Right lobe of liver (tissue), 6 donors: Measurements from ENCODE around the gene ACTR6. TPM values are rescaled to one million over a fixed set of nuclear protein-coding genes. Genes with fewer than 3 reads are reported as not detected.
A peak's percentile ranks its signal among the peaks of the same experiment; 100 is the strongest.

Experiments used
- ATAC-seq, 4 donors: fragments of 200-7000 bp; cut with Tn5 transposase; one replicate each; pipeline ENCODE4 v1.9.1; 2020; ENCODE audit warnings: mild to moderate bottlenecking in 4 of 4, moderate library complexity in 4 of 4
- DNase-seq, 3 donors: peaks; one replicate each; pipeline ENCODE4 v3.0.0-alpha.2; 2020
- H3K27ac ChIP-seq, 3 donors: fragments of 200-600 bp; one replicate each; pipeline ENCODE4 v1.8.0; 2022
- H3K27me3 ChIP-seq, 2 donors: fragments of 200-600 bp; one replicate each; pipeline ENCODE4 v1.8.0; 2022
- H3K36me3 ChIP-seq, 4 donors: fragments of 200-600 bp; sonication (generic) in 1 of 4; one replicate each; pipeline versions ENCODE4 v1.5.1 to v1.8.0; 2017 to 2022; ENCODE audit warnings: control low read depth in 1 of 4
- H3K4me1 ChIP-seq, 4 donors: fragments of 200-600 bp; sonication (generic) in 1 of 4; one replicate each; pipeline versions ENCODE4 v1.5.1 to v1.8.0; 2017 to 2022; ENCODE audit warnings: control low read depth in 1 of 4
- H3K4me3 ChIP-seq, 3 donors: fragments of 200-600 bp; one replicate each; pipeline ENCODE4 v1.8.0; 2022
- H3K9me3 ChIP-seq, 4 donors: fragments of 200-600 bp; sonication (generic) in 1 of 4; one replicate each; pipeline versions ENCODE4 v1.5.1 to v1.8.0; 2017 to 2022; ENCODE audit warnings: control low read depth in 1 of 4
- CTCF ChIP-seq, 4 donors: fragments of 200-600 bp in 3 of 4; fragments of 450-650 bp in 1 of 4; IDR thresholded peaks; one replicate each; pipeline versions ENCODE4 v1.5.1 to v1.8.0; 2016 to 2022; ENCODE audit warnings: antibody characterized with exemption in 4 of 4, mild to moderate bottlenecking in 2 of 4
- POLR2A ChIP-seq: fragments of 450-650 bp; IDR thresholded peaks from one replicate; pipeline ENCODE4 v1.6.1; 2017; ENCODE audit warnings: antibody characterized with exemption, mild to moderate bottlenecking
- WGBS: methylation state at CpG from one replicate; pipeline ENCODE4 v1.1.6; 2018; ENCODE audit warnings: low coverage, low lambda C conversion rate; ENCODE audit not compliant: insufficient coverage; ENCODE audit errors: missing lambda C conversion rate; 5-methylcytosine and 5-hydroxymethylcytosine counted together
- intact Hi-C, 2 donors: fragments of 100-400 bp; cut with DNase I; formaldehyde crosslinking; loops; one replicate each; pipeline versions ENCODE4 v1.11.2 to v1.14.1; 2022
- total RNA-seq, 6 experiments: library from RNA; depleted of rRNA in 2 of 6; stranded (reverse); fragments of >200 nt in 2 of 6; fragmentation: NEBNext Ultra II Directional in 3 of 6; extraction: Animal tissue kit (Norgen Biotek cat#: 25700) in 3 of 6; gene quantifications; one replicate each; pipeline versions ENCODE4 v1.1.0 to v1.2.4, GENCODE V29; 2016 to 2023
- donor health status: DM: no; HTN: yes; CAD: no.
- donor health status: DM: no; HTN: no; CAD: no.
- donor health status: DM: no; HTN: no; CAD: no.
- donor health status: DM: no; HTN: yes; CAD: no.
- donor health status: DM: no; HTN: yes; CAD: no.

The ACTR6 gene
- total RNA-seq, 6 experiments from 2014 or later: 5.7 to 16.0 (median 13.1) TPM

- no peaks in the 10 kb centered on the region for H3K36me3 ChIP-seq
- no peaks in the 10 kb centered on the region for H3K27me3 ChIP-seq
Measured at GRCh38 chr12:100189636-100190394, 10.8 kb upstream of the ACTR6 start.

GRCh38 chr12:100193085-100193484 lies 7.5 kb upstream of the ACTR6 start:
- H3K36me3 ChIP-seq: peaks cover 0 to 6% (median 0%) of the 10 kb centered on the region in 4 donors
- no peaks in the 10 kb centered on the region for H3K4me1 ChIP-seq
- no peak for TF ChIP-seq POLR2A
- no peak for TF ChIP-seq CTCF (IDR thresholded peaks at IDR 0.05)
- WGBS: 89% methylated on average over 1 of the region's 1 CpG
- no peak overlapping the region for H3K4me3 ChIP-seq
- intact Hi-C loops: no loop called here
- H3K9me3 ChIP-seq: no peaks in the 10 kb centered on the region
- no peaks in the 10 kb centered on the region for H3K27me3 ChIP-seq
- no peak overlapping the region for H3K27ac ChIP-seq
- ATAC-seq (no peak), DNase-seq (peak in 1 of 3 donors; percentile 0)

More at GRCh38 chr12:100189636-100190394, 10.8 kb upstream of the ACTR6 start:
- Histone ChIP-seq H3K9me3 (no peaks in the 10 kb centered on the region), H3K4me1 (no peaks in the 10 kb centered on the region), H3K4me3 (no peak overlapping the region), H3K27ac (no peak overlapping the region)
- DNase-seq: peak in 1 of 3 donors; percentile 61
- no peak for TF ChIP-seq CTCF (IDR thresholded peaks at IDR 0.05)
- TF ChIP-seq POLR2A: no peak
- WGBS: 93% methylated on average over 5 of the region's 13 CpGs
- intact Hi-C loops: no loop called here
- ATAC-seq: peak in 3 of 4 donors; percentile 79 to 84 (median 84)

- WGBS: 83% methylated on average over 3 of the region's 4 CpGs
- peaks cover 0 to 18% (median 7%) of the 10 kb centered on the region in 4 donors for H3K4me1 ChIP-seq
- DNase-seq (peak in 1 of 3 donors; percentile 4), ATAC-seq (no peak)
- no peak overlapping the region for H3K27ac ChIP-seq
- no peaks in the 10 kb centered on the region for H3K9me3 ChIP-seq
- intact Hi-C loops: no loop called here
- TF ChIP-seq CTCF (IDR thresholded peaks at IDR 0.05) (no peak), POLR2A (no peak)
- H3K36me3 ChIP-seq: peaks cover 0 to 6% (median 0%) of the 10 kb centered on the region in 4 donors
- no peak overlapping the region for H3K4me3 ChIP-seq
- no peaks in the 10 kb centered on the region for H3K27me3 ChIP-seq
Measured at GRCh38 chr12:100197486-100197885, 3.1 kb upstream of the ACTR6 start.

GRCh38 chr12:100199023-100199346 lies 1.6 kb upstream of the ACTR6 start:
- Histone ChIP-seq H3K27ac (peak overlapping the region in 1 of 3 donors; percentile 60), H3K27me3 (no peaks in the 10 kb centered on the region), H3K36me3 (peaks cover 0 to 6% (median 0%) of the 10 kb centered on the region in 4 donors), H3K9me3 (no peaks in the 10 kb centered on the region), H3K4me1 (peaks cover 0 to 18% (median 7%) of the 10 kb centered on the region in 4 donors), H3K4me3 (peak overlapping the region; percentile 68 to 88 (median 78))
- 28% methylated on average over 4 of the region's 6 CpGs for WGBS
- no peak for ATAC-seq
- peak in 1 of 3 donors; percentile 38 for DNase-seq
- intact Hi-C loops: no loop called here
- TF ChIP-seq POLR2A: no peak
- no peak for TF ChIP-seq CTCF (IDR thresholded peaks at IDR 0.05)
